SU-DHL-6 (cell line): ENCODE data around the gene DUS2.

ENCODE experiments used
- H2AFZ ChIP-seq: fragments of 200-600 bp; sonication (generic); 2 replicates; pipeline ENCODE4 v1.6.1; 2014; ENCODE audit warnings: low read depth, mild to moderate bottlenecking, moderate library complexity, mixed read lengths, antibody characterized with exemption, low read length; ENCODE audit not compliant: severe bottlenecking
- H3F3A ChIP-seq: fragments of 200-600 bp; shearing (Covaris generic); 2 replicates; pipeline ENCODE4 v1.6.0; 2016; ENCODE audit warnings: antibody characterized with exemption, mild to moderate bottlenecking; ENCODE audit not compliant: insufficient read depth
- H3K27ac ChIP-seq: fragments of 200-600 bp; sonication (generic); 2 replicates; pipeline ENCODE4 v1.5.1; 2016; ENCODE audit warnings: low read depth, mild to moderate bottlenecking, low read length, moderate library complexity, mixed read lengths
- H3K27me3 ChIP-seq: fragments of 200-600 bp; sonication (generic), shearing (Covaris generic); 2 replicates; pipeline ENCODE4 v1.6.0; 2014; ENCODE audit warnings: mild to moderate bottlenecking, low read length
- H3K36me3 ChIP-seq: fragments of 200-600 bp; sonication (generic); 2 replicates; pipeline ENCODE4 v1.6.1; 2014; ENCODE audit warnings: mild to moderate bottlenecking, low read length, mixed read lengths
- H3K4me2 ChIP-seq: fragments of 300-600, 200-600 bp; shearing (Covaris generic), sonication (generic); 2 replicates; pipeline ENCODE4 v1.6.0; 2014; ENCODE audit warnings: low read length, low read depth, mild to moderate bottlenecking; ENCODE audit not compliant: poor library complexity, severe bottlenecking
- H3K4me3 ChIP-seq: fragments of 200-600 bp; sonication (generic); 2 replicates; pipeline ENCODE4 v1.5.1; 2014; ENCODE audit warnings: antibody characterized with exemption, low read length, mild to moderate bottlenecking, mixed read lengths; ENCODE audit not compliant: insufficient read depth, poor library complexity, severe bottlenecking
- H3K79me2 ChIP-seq: fragments of 200-600 bp; sonication (generic); 2 replicates; pipeline ENCODE4 v1.6.1; 2014; ENCODE audit warnings: mild to moderate bottlenecking, low read length, moderate library complexity; ENCODE audit not compliant: insufficient read depth
- H3K9ac ChIP-seq: fragments of 200-600 bp; sonication (generic); 2 replicates; pipeline ENCODE4 v1.7.0; 2014; ENCODE audit warnings: mild to moderate bottlenecking, low read length
- H3K9me2 ChIP-seq: fragments of 200-600 bp; sonication (generic); replicated peaks from 2 replicates; pipeline ENCODE4 v1.6.1; 2014; ENCODE audit warnings: low read length; ENCODE audit not compliant: insufficient read depth
- H3K9me3 ChIP-seq: fragments of 200-600 bp; sonication (generic); 2 replicates; pipeline ENCODE4 v1.6.1; 2014; ENCODE audit warnings: low read length, mixed read lengths; ENCODE audit not compliant: insufficient read depth
- H4K20me1 ChIP-seq: fragments of 200-600 bp; sonication (generic); 2 replicates; pipeline ENCODE4 v1.6.1; 2014; ENCODE audit warnings: low read depth, mild to moderate bottlenecking, antibody characterized with exemption, low read length, moderate library complexity, mixed read lengths
- EZH2phosphoT487 ChIP-seq: fragments of 200-600 bp; sonication (generic), shearing (Covaris generic); conservative IDR thresholded peaks from 2 replicates; pipeline ENCODE4 v1.6.1; 2018; ENCODE audit warnings: mild to moderate bottlenecking, antibody characterized with exemption, low read length, moderate library complexity, mixed read lengths
- TF ChIP-seq, protein P1 (sequence below): fragments of 200-600 bp; sonication (generic); IDR thresholded peaks from one replicate; pipeline ENCODE4 v1.5.1; 2017; ENCODE audit warnings: antibody characterized with exemption, mild to moderate bottlenecking, low read length, moderate library complexity; ENCODE audit not compliant: insufficient read depth, poor library complexity, severe bottlenecking

The DUS2 gene

GRCh38 chr16:68073902-68074760, 51.0 kb downstream of the DUS2 start:
- Histone ChIP-seq H3K36me3 (no peaks in the 10 kb centered on the region; the same call in 1 of the 2 replicates), H2AFZ (no peak overlapping the region), H3K9ac (no peak overlapping the region), H3K4me2 (peak overlapping the region; percentile 42), H3F3A (no peaks in the 10 kb centered on the region; the same call in 1 of the 2 replicates), H3K27me3 (no peaks in the 10 kb centered on the region), H3K4me3 (peak overlapping the region; percentile 3), H3K79me2 (no peaks in the 10 kb centered on the region), H4K20me1 (no peaks in the 10 kb centered on the region), H3K9me3 (no peaks in the 10 kb centered on the region), H3K9me2 (no peaks in the 10 kb centered on the region), H3K27ac (peak overlapping the region; percentile 76)
- TF ChIP-seq, protein P1, sequence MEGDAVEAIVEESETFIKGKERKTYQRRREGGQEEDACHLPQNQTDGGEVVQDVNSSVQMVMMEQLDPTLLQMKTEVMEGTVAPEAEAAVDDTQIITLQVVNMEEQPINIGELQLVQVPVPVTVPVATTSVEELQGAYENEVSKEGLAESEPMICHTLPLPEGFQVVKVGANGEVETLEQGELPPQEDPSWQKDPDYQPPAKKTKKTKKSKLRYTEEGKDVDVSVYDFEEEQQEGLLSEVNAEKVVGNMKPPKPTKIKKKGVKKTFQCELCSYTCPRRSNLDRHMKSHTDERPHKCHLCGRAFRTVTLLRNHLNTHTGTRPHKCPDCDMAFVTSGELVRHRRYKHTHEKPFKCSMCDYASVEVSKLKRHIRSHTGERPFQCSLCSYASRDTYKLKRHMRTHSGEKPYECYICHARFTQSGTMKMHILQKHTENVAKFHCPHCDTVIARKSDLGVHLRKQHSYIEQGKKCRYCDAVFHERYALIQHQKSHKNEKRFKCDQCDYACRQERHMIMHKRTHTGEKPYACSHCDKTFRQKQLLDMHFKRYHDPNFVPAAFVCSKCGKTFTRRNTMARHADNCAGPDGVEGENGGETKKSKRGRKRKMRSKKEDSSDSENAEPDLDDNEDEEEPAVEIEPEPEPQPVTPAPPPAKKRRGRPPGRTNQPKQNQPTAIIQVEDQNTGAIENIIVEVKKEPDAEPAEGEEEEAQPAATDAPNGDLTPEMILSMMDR = no peak
- no peak for TF ChIP-seq EZH2phosphoT487

DNA sequence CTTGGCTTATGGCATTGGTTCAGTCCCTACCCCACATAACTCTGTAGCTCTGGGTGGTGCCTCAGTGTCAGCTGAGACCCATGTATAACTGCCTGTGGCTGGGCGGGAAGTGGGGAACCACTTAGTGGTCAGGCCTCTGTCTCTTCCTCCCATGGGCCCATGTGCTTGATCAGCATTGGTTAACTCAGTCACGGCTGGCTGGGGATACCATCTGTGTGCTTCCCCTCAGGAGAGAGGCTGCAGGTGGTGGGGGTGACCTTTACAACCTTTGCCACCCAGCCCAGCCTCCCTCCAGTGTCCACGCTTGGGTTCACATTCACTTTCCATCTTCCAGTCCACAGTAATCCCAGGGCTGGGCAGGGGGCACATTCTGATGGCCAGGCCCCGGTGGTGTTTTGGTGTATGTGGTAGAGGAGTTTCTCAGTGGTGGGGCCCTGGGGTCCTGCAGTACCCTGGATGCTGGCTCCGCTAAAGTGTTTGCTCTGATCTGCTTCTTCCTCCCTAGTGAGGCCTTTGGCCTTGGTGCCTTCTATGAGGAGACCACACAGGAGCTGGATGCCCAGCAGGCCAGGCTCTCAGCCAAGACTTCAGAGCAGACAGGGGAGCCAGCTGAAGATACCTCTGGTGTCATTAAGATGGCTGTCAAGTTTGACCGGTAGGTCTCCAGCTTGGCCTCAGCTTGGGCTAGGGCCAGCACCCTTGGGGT, 51.9 kb downstream of the DUS2 start:
- no peaks in the 10 kb centered on the region for H4K20me1 ChIP-seq
- peak overlapping the region; percentile 76 for H3K27ac ChIP-seq

GRCh38 chr16:68075980-68076379, 52.9 kb downstream of the DUS2 start:
- Histone ChIP-seq H3K9me2 (no peaks in the 10 kb centered on the region), H3K4me3 (no peak overlapping the region), H3K4me2 (no peak overlapping the region), H3F3A (no peaks in the 10 kb centered on the region; the same call in 1 of the 2 replicates), H3K9ac (no peak overlapping the region), H2AFZ (no peak overlapping the region), H3K36me3 (no peaks in the 10 kb centered on the region; the same call in 1 of the 2 replicates), H3K27me3 (no peaks in the 10 kb centered on the region), H4K20me1 (no peaks in the 10 kb centered on the region), H3K9me3 (no peaks in the 10 kb centered on the region), H3K79me2 (no peaks in the 10 kb centered on the region), H3K27ac (peak overlapping the region; percentile 58; the same call in 1 of the 2 replicates)
- no peak for TF ChIP-seq EZH2phosphoT487
- TF ChIP-seq, protein P1 = no peak

More for the DNA sequence above, 51.9 kb downstream of the DUS2 start:
- Histone ChIP-seq H3K36me3 (no peaks in the 10 kb centered on the region; the same call in 1 of the 2 replicates), H3K4me3 (no peak overlapping the region), H3K27me3 (no peaks in the 10 kb centered on the region), H3K79me2 (no peaks in the 10 kb centered on the region), H3K9me2 (no peaks in the 10 kb centered on the region), H3F3A (no peaks in the 10 kb centered on the region; the same call in 1 of the 2 replicates), H2AFZ (no peak overlapping the region), H3K9ac (no peak overlapping the region), H3K4me2 (peak overlapping the region; percentile 42), H3K9me3 (no peaks in the 10 kb centered on the region)
- TF ChIP-seq, protein P1 = no peak
- TF ChIP-seq EZH2phosphoT487 = no peak
